Measurements from ENCODE around the gene JUP.
A peak's percentile ranks its signal among the peaks of the same experiment; 100 is the strongest.

Gene JUP

DNA sequence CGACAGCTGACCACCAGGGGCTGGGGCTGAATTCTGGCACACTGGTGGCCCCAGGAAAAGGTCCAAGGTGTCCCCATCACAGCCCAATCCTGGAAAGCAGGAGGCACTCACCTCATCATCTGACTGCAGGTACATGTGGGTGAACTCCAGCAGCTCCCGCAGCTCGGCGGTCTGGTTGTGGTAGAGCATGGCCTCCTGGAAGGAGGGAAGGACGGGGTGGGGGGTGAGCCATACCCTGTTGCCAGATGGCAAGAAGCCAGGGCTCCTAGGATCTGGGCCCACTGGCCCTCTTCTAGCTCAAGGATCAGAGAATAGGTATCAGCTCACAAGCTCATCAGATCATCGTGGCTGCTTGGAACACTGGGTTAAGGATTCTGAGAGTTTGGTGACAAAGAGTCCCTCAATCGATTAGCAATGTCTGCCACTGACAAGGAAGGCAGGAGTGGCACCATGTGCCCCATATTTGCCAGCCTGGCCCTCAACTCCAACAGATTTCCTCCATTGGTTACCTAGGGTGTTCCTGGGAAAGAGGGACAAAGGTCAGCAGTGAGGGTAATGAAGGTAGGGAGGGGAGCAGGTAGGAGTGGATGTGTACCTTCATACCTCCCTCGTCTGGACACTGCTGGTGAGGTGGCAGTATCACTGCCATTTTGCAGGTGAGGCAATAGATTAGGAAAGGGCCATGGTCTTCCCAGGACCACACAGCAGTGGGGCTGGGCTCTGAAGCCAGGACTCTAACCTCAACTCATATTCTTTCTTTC, 20.4 kb upstream of the JUP start:
- no peak for TF ChIP-seq CTCF (IDR thresholded peaks at IDR 0.05; ENCODE audit: low read depth, low read length, missing control alignments)
- H3K4me3 ChIP-seq (replicated peaks; ENCODE audit: low read depth, low read length) = no peak overlapping the region
- no peak for DNase-seq (ENCODE audit: extremely low read depth, low read depth)

- DNase-seq (ENCODE audit: extremely low read depth, low read depth) = no peak
- TF ChIP-seq CTCF (IDR thresholded peaks at IDR 0.05; ENCODE audit: low read depth, low read length, missing control alignments) = no peak
- H3K4me3 ChIP-seq (replicated peaks; ENCODE audit: low read depth, low read length) = no peak overlapping the region
Observed at GRCh38 chr17:41803049-41804020, 16.8 kb upstream of the JUP start.

DNA sequence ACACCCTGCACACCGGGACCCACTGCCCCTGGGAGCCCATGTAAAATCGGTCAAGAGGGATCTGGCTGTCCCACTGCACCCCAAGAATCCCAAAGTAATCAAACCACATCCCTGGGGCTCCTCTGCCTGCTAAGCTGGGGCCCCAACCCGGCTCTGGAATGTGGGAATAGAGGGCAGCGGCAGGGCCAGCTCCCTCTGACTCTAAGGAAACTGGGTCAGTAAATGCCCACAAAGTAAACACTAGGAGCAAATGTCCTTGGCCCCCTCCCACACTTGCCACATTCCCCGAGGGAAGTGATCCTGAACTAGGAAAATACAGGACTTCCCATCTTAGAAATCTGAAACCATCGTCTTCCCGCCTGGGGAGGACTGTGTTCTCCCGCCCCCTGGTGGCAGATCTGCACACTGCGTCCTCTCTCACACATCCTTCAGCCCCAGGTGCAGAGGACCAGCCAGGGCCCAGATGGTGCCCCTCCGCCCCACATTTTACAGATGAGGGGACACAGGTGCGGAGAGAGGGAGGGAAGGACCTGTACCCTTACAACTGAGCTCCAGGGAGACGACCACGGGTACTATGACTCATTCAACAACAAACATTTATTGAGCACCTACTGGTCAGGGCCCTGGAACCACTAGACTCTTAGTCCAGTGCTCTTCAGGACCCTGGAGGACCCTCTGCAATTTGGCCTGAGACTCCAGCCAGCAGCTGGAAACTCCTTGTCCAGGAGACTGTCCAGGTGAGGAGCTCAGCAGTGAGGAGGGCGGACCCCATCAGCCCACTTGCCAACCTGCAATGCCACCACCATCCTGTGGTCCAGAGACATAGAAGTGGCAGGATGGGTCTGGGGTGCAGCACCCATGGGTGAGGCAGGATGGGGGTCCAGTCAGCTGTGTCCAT, 15.1 kb upstream of the JUP start:
- no peak for DNase-seq (ENCODE audit: extremely low read depth, low read depth)
- TF ChIP-seq CTCF (IDR thresholded peaks at IDR 0.05; ENCODE audit: low read depth, low read length, missing control alignments) = peak; percentile 99
- no peak overlapping the region for H3K4me3 ChIP-seq (replicated peaks; ENCODE audit: low read depth, low read length)

- TF ChIP-seq CTCF (IDR thresholded peaks at IDR 0.05; ENCODE audit: low read depth, low read length, missing control alignments) = no peak
- no peak overlapping the region for H3K4me3 ChIP-seq (replicated peaks; ENCODE audit: low read depth, low read length)
- no peak for DNase-seq (ENCODE audit: extremely low read depth, low read depth)
Observed at GRCh38 chr17:41800601-41801373, 14.3 kb upstream of the JUP start.

DNA sequence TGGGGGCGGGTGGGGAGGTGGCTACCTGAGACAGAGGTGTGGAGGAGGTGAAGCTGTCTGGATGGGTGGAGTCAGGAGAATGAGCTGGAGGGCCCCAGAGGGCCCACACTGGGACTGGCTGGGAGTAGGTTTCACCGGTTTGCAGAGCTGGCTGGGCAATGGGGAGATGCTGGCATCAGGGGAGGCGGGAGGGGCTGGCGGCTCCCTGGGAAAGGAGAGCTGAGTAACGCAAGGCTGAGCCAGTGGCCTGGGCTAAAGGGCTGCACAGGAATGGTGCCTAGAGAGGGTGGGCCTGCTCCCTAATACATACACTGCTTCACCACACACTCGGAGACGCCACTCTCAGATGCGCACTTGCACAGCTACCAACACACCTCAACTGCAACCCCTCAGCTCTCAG, 12.9 kb upstream of the JUP start:
- no peak for TF ChIP-seq CTCF (IDR thresholded peaks at IDR 0.05; ENCODE audit: low read depth, low read length, missing control alignments)
- no peak overlapping the region for H3K4me3 ChIP-seq (replicated peaks; ENCODE audit: low read depth, low read length)
- no peak for DNase-seq (ENCODE audit: extremely low read depth, low read depth)

DNA sequence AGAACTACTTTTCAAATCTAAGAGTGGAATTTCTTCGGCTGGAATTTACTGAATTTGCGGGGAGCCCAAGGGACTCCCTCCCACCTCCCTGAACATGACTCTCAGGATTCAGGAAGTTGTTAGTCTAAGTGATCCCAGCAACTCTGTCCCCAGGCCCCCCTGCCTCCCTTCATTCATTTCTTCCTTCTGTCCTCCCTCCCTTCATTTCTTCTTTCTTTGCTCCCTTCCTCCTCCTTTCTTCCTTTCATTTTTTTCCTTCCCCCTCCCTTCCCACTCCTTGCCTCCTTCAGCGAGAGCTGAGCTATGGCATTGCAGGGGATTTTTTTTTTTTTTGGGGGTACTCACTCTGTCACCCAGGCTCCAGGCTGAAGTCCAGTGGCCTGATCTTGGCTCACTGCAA, 10.9 kb upstream of the JUP start:
- H3K4me3 ChIP-seq (replicated peaks; ENCODE audit: low read depth, low read length) = no peak overlapping the region
- no peak for TF ChIP-seq CTCF (IDR thresholded peaks at IDR 0.05; ENCODE audit: low read depth, low read length, missing control alignments)
- DNase-seq (ENCODE audit: extremely low read depth, low read depth) = no peak

Measured in HFF-Myc (cell line).